OCI-LY3 (cell line): ENCODE measurements around the gene MPO.

Experiments
- H2AFZ ChIP-seq: fragments of 200-600, 300-600 bp; shearing (Covaris generic); 2 replicates; pipeline ENCODE4 v1.6.0; 2014; ENCODE audit warnings: antibody characterized with exemption, low read depth, low read length
- H3K27ac ChIP-seq: fragments of 200-600, 300-600 bp; sonication (generic); 2 replicates; pipeline ENCODE4 v1.5.1; 2014; ENCODE audit warnings: mild to moderate bottlenecking, low read length, moderate library complexity, mixed read lengths
- H3K27me3 ChIP-seq: fragments of 200-600, 300-600 bp; sonication (generic); 2 replicates; pipeline ENCODE4 v1.6.1; 2014; ENCODE audit warnings: low read depth, low read length, mixed read lengths
- H3K36me3 ChIP-seq: fragments of 200-600, 300-600 bp; sonication (generic); replicated peaks from 2 replicates; pipeline ENCODE3; 2014; ENCODE audit warnings: low read depth, low read length, mixed read lengths
- H3K4me1 ChIP-seq: fragments of 300-600, 200-600 bp; sonication (generic); 2 replicates; pipeline ENCODE4 v1.6.1; 2014; ENCODE audit warnings: low read length, mixed read lengths
- H3K4me2 ChIP-seq: fragments of 200-600, 300-600 bp; sonication (generic); 2 replicates; pipeline ENCODE4 v1.6.1; 2014; ENCODE audit warnings: low read length, mixed read lengths
- H3K4me3 ChIP-seq: fragments of 300-600, 200-600 bp; sonication (generic); 2 replicates; pipeline ENCODE4 v1.5.1; 2014; ENCODE audit warnings: antibody characterized with exemption, mild to moderate bottlenecking, low read length, moderate library complexity
- H3K79me2 ChIP-seq: fragments of 300-600, 200-600 bp; shearing (Covaris generic); 2 replicates; pipeline ENCODE4 v1.6.1; 2014; ENCODE audit warnings: mild to moderate bottlenecking, low read length, mixed read lengths
- H3K9ac ChIP-seq: fragments of 300-600, 200-600 bp; shearing (Covaris generic); 2 replicates; pipeline ENCODE4 v1.6.0; 2014; ENCODE audit warnings: mild to moderate bottlenecking, low read length, moderate library complexity
- H3K9me3 ChIP-seq: fragments of 200-600, 300-600 bp; shearing (Covaris generic); 2 replicates; pipeline ENCODE4 v1.6.1; 2014; ENCODE audit warnings: low read length, mixed read lengths; ENCODE audit not compliant: insufficient read depth
- H4K20me1 ChIP-seq: fragments of 200-600, 300-600 bp; sonication (generic); 2 replicates; pipeline ENCODE4 v1.6.1; 2016; ENCODE audit warnings: low read length, mixed read lengths; ENCODE audit not compliant: insufficient read depth
- EZH2phosphoT487 ChIP-seq: fragments of 200-600 bp; shearing (Covaris generic); IDR thresholded peaks from 2 replicates; pipeline ENCODE4 v1.6.1; 2018; ENCODE audit warnings: antibody characterized with exemption, mixed run types, low read depth
- TF ChIP-seq, protein P1 (sequence below): fragments of 200-600, 300-600 bp; sonication (generic); IDR thresholded peaks from 2 replicates; pipeline ENCODE4 v1.5.1; 2014; ENCODE audit warnings: antibody characterized with exemption, low read length, low read depth

The MPO gene

DNA sequence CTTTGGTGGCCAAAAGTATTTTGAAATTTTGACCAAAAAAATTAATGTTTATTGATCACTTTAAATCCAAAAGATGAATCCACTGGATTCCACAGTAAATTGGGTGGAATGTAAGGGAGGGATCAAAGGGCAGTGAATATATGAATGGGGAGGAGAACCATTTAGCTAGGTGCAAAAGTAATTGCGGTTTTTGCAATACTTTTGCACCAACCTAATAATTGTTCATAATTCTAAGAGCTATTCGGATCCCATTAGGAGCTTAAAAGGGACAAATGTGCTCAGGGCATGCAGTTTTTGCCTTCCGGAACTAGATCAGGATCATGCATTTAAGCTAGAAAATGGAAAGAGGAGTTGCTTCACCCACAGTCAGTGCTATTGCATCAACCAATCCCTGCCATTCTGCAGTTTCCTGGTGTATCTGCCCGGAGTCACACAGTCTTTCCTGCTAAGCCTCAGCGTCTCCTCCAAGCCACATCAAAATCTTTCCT, 42.5 kb downstream of the MPO start, which contains the start of gene LPO:
Gene LPO, plus strand, starts transcription at position 438 of the 488 bp plus-strand sequence. CDS start 4,396 bp downstream, outside the sequence.
- Histone ChIP-seq H2AFZ (no peak within 1 kb of the TSS), H3K9ac (no peak within 1 kb of the TSS), H3K4me1 (peaks cover 21% of the 10 kb centered on the region), H3K4me3 (no peak within 1 kb of the TSS), H3K79me2 (no peaks in the 10 kb centered on the region), H3K27me3 (peaks cover 89% of the 10 kb centered on the region), H3K4me2 (no peak within 1 kb of the TSS), H4K20me1 (peaks cover 9% of the 10 kb centered on the region; the same call in 1 of the 2 replicates), H3K27ac (no peak within 1 kb of the TSS), H3K36me3 (no peaks in the 10 kb centered on the region), H3K9me3 (no peaks in the 10 kb centered on the region)
- TF ChIP-seq, protein P1, sequence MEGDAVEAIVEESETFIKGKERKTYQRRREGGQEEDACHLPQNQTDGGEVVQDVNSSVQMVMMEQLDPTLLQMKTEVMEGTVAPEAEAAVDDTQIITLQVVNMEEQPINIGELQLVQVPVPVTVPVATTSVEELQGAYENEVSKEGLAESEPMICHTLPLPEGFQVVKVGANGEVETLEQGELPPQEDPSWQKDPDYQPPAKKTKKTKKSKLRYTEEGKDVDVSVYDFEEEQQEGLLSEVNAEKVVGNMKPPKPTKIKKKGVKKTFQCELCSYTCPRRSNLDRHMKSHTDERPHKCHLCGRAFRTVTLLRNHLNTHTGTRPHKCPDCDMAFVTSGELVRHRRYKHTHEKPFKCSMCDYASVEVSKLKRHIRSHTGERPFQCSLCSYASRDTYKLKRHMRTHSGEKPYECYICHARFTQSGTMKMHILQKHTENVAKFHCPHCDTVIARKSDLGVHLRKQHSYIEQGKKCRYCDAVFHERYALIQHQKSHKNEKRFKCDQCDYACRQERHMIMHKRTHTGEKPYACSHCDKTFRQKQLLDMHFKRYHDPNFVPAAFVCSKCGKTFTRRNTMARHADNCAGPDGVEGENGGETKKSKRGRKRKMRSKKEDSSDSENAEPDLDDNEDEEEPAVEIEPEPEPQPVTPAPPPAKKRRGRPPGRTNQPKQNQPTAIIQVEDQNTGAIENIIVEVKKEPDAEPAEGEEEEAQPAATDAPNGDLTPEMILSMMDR = no peak
- TF ChIP-seq EZH2phosphoT487 = 0 out of 2 replicates have a peak, but pooled peaks have one; percentile 8

DNA sequence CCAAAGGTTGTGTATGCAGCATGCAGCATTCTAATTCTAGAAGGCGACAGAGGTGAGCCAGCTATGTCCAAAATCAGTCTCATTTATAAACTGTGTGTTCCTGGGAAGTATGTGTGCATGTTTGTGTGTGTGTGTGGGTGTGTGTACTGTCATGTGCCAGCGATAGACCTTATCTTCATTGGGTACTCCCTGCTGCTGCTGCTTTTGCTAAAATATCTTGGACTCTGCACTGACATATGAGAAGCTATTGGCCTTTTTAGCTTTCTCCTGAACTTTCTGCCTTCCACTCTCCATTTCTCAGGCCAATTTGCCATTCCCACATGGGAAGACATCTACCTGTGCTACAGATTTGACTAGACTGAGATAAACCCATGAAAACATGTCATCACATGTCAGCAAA, 44.3 kb downstream of the MPO start:
- H3K4me2 ChIP-seq = no peak overlapping the region
- no peak overlapping the region for H2AFZ ChIP-seq
- H3K9ac ChIP-seq = no peak overlapping the region
- no peaks in the 10 kb centered on the region; the same call in 1 of the 2 replicates for H4K20me1 ChIP-seq
- H3K27ac ChIP-seq = no peak overlapping the region
- no peaks in the 10 kb centered on the region for H3K9me3 ChIP-seq
- H3K27me3 ChIP-seq = peaks cover 75% of the 10 kb centered on the region
- no peaks in the 10 kb centered on the region for H3K36me3 ChIP-seq
- no peak overlapping the region for H3K4me3 ChIP-seq
- no peak for TF ChIP-seq EZH2phosphoT487
- TF ChIP-seq, protein P1 = no peak
- H3K4me1 ChIP-seq = peaks cover 17% of the 10 kb centered on the region
- no peaks in the 10 kb centered on the region for H3K79me2 ChIP-seq

DNA sequence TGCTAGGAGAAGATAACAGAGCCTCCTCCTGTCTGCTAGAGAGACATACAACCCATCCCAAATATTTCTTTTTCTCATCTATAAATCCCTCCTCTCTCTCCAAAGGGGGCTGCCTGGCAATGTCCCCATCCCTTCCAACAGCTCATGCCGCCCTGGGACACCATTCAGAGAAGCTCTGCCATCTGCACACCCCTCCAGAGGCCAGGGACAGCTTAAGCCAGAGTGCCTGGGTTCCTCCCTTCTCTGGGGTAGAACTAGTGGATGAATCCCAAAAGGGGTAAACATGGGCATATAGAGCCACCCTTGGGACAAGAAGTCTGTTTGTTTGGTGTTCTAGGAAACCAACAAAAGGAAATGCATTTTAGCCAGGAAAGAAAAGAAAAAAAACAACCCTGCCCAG, 44.9 kb downstream of the MPO start:
- Histone ChIP-seq H3K27ac (no peak overlapping the region), H3K36me3 (no peaks in the 10 kb centered on the region), H3K9me3 (no peaks in the 10 kb centered on the region), H2AFZ (no peak overlapping the region), H3K4me2 (no peak overlapping the region), H3K4me3 (no peak overlapping the region), H3K9ac (no peak overlapping the region), H3K79me2 (no peaks in the 10 kb centered on the region), H4K20me1 (no peaks in the 10 kb centered on the region; the same call in 1 of the 2 replicates), H3K4me1 (peaks cover 16% of the 10 kb centered on the region), H3K27me3 (peaks cover 71% of the 10 kb centered on the region)
- TF ChIP-seq, protein P1 = no peak
- TF ChIP-seq EZH2phosphoT487 = no peak

DNA sequence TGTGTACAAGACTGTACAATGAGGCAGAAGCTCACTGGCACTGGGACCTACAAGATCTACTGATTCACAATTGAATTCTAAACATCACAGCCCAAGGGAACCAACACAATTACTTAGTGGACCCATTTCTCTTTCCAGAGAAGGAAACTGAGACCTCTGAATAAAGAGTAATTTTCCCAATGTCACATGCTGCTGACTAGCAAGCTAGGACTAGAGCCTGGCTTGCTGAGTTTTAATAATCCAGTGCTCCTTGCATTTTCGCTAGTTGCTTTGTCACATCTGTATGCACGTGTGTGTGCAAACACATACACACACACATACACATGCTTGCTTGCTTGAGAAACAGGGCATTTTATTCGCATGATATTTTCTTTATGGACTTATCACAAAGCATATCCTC, 46.2 kb downstream of the MPO start:
- H3K9me3 ChIP-seq = no peaks in the 10 kb centered on the region
- H3K36me3 ChIP-seq = no peaks in the 10 kb centered on the region
- H4K20me1 ChIP-seq = no peaks in the 10 kb centered on the region; the same call in 1 of the 2 replicates
- H2AFZ ChIP-seq = no peak overlapping the region
- no peak overlapping the region for H3K27ac ChIP-seq
- H3K4me2 ChIP-seq = no peak overlapping the region
- H3K4me1 ChIP-seq = peaks cover 16% of the 10 kb centered on the region
- H3K9ac ChIP-seq = no peak overlapping the region
- no peak overlapping the region for H3K4me3 ChIP-seq
- peaks cover 64% of the 10 kb centered on the region for H3K27me3 ChIP-seq
- TF ChIP-seq, protein P1 = no peak
- TF ChIP-seq EZH2phosphoT487 = no peak
- no peaks in the 10 kb centered on the region for H3K79me2 ChIP-seq
